ENCODE results near the gene KRTAP10-10. TPM values are rescaled to one million over a fixed set of nuclear protein-coding genes. Genes with fewer than 3 reads are reported as not detected.
"Not testable (repeated sequence)": the region's sequence is repeated elsewhere in the genome, so short reads cannot be mapped to it uniquely, and the experiment has no call there.

Gene KRTAP10-10
- total RNA-seq, 2 experiments from 2014 or later = not detected

DNA sequence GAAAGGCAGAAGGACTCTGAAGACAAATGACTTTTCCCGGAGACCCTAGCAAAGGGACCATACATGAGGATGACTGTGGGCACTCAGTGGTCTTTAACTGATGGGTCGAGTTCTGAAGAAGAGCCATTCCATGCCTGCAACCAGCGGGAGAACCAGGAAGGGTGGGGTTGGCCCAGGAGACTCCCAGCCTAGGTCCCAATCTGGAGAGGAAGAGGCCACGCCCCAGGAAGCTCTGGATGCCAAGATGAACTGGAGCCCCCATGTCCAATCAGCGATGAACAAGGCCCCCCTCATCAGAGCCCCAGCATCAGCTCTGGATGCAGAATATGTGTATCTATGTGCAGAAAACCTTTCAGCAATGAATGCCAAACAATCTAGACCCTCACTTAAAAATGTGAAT, 3.6 kb downstream of the KRTAP10-10 start:
- POLR2A ChIA-PET = no interaction called here
- H3K27ac Mint-ChIP-seq = no peak overlapping the region
- no peak overlapping the region for H3K4me3 Mint-ChIP-seq
- H3K9me3 Mint-ChIP-seq = peaks cover 33% of the 10 kb centered on the region
- H3K27me3 Mint-ChIP-seq = peaks cover 2% of the 10 kb centered on the region
- CTCF ChIA-PET = no interaction called here
- peaks cover 8% of the 10 kb centered on the region for H3K36me3 Mint-ChIP-seq (ENCODE audit: low read depth)
- H3K4me1 Mint-ChIP-seq = no peaks in the 10 kb centered on the region
- DNase-seq = no peak

DNA sequence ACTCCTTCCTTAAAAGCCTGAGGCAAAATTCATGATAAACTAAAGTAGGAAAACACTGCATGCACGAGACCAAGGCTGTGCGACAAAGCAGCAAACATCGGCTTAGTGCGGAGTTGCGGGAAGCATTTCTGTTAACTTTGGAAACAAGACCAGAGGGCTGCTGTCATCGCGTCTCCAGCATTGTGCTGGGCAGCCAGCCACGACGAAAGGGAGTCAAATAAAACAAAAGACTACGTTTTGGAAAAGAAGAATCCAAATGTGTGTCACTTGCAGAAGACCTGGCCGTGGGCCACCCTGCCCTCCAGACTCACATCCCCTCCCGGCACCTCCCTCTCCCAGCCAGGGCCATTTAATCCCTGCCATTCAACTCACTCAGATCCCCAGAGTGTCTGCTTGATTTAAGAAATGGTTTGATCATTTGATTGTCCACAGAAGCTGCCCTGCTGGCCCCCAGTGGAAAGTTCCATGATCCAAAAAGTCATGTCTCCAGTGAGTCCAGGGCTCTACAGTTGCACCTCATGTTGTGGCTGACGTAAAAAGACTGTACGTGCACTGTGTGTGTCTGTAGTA, 6.7 kb downstream of the KRTAP10-10 start:
- no peak overlapping the region for H3K4me3 Mint-ChIP-seq

DNA sequence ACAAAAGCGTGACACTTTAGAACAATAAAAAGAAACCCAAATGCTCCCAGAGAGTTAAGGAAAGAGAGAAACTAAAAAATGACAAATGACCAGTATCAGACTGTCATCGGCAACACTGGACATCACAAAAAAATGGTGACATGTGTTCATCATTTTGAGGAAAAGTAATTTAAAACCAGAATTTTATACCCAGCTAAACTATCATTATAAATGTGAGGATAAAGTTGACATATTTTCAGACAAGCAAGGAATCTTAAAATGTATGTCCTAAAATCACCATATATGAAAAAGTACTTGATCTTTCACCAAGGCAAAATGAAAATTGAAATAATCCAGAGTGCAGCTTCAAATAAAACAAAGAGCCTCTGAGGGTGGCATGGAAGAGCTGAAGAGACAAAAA, 7.7 kb downstream of the KRTAP10-10 start:
- Mint-ChIP-seq H3K4me3 (no peak overlapping the region), H3K4me1 (no peaks in the 10 kb centered on the region), H3K9me3 (peaks cover 33% of the 10 kb centered on the region), H3K27me3 (peaks cover 2% of the 10 kb centered on the region), H3K27ac (no peak overlapping the region), H3K36me3 (ENCODE audit: low read depth) (peaks cover 8% of the 10 kb centered on the region)
- CTCF ChIA-PET = interaction anchor here (0.7 kb wide), 1 partner anchor 40 kb away, joined by 3 read pairs; no protein-coding TSS in a partner anchor
- DNase-seq = no peak
- POLR2A ChIA-PET = no interaction called here

More for the DNA sequence above, 6.7 kb downstream of the KRTAP10-10 start:
- peaks cover 33% of the 10 kb centered on the region for H3K9me3 Mint-ChIP-seq
- ChIA-PET POLR2A (no interaction called here), CTCF (no interaction called here)
- DNase-seq = no peak
- no peak overlapping the region for H3K27ac Mint-ChIP-seq
- peaks cover 2% of the 10 kb centered on the region for H3K27me3 Mint-ChIP-seq
- peaks cover 8% of the 10 kb centered on the region for H3K36me3 Mint-ChIP-seq (ENCODE audit: low read depth)
- H3K4me1 Mint-ChIP-seq = no peaks in the 10 kb centered on the region

DNA sequence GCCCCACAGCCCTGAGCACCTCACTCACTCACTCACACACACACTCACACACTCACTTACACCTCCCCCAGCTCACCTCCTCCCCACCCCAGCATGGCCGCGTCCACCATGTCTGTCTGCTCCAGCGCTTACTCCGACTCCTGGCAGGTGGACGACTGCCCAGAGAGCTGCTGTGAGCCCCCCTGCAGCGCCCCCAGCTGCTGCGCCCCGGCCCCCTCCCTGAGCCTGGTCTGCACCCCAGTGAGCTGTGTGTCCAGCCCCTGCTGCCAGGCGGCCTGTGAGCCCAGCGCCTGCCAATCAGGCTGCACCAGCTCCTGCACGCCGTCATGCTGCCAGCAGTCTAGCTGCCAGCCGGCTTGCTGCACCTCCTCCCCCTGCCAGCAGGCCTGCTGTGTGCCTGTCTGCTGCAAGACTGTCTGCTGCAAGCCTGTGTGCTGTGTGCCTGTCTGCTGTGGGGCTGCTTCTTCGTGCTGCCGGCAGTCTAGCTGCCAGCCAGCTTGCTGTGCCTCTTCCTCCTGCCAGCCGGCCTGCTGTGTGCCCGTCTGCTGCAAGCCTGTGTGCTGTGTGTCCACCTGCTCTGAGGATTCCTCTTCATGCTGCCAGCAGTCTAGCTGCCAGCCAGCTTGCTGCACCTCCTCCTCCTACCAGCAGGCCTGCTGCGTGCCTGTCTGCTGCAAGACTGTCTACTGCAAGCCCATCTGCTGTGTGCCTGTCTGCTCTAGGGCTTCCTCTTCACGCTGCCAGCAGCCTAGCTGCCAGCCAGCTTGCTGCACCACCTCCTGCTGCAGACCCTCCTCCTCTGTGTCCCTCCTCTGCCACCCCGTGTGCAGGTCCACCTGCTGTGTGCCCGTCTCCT, 9.4 kb downstream of the KRTAP10-10 start, which contains the start of gene KRTAP10-11:
KRTAP10-11 (plus strand) TSS at position 49 of the 856 bp plus-strand sequence; CDS start at position 94, 45 bp downstream.
- not testable (repeated sequence) for H3K27ac Mint-ChIP-seq

DNA sequence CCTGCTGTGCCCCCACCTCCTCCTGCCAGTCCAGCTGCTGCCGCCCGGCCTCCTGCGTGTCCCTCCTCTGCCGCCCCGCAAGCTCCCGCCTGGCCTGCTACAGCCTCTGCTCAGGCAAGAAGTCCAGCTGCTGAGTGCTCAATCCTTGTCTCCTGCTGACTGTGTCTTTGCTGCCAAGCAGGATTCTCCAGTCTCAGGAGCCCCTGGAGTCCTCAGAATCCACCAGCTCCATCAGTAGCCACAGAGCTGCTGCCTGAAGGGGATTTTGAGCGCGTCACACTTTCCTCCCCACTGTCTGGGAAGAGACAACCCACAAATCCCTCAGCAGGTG, 10.0 kb downstream of the KRTAP10-10 start:
- no peaks in the 10 kb centered on the region for H3K4me1 Mint-ChIP-seq
- DNase-seq = no peak
- peaks cover 23% of the 10 kb centered on the region for H3K9me3 Mint-ChIP-seq
- no peak overlapping the region for H3K4me3 Mint-ChIP-seq
- CTCF ChIA-PET = interaction anchor here (1.4 to 1.8 kb wide), 2 partner anchors 8 to 10 kb away, joined by 3 to 5 read pairs; partner anchors contain the start of genes KRTAP12-3 and KRTAP12-4
- peaks cover 8% of the 10 kb centered on the region for H3K36me3 Mint-ChIP-seq (ENCODE audit: low read depth)
- H3K27me3 Mint-ChIP-seq = peaks cover 2% of the 10 kb centered on the region
- no peak overlapping the region for H3K27ac Mint-ChIP-seq
- POLR2A ChIA-PET = no interaction called here

More for the DNA sequence above, 9.4 kb downstream of the KRTAP10-10 start, which contains the start of gene KRTAP10-11:
- H3K36me3 Mint-ChIP-seq (ENCODE audit: low read depth); H3K4me3 Mint-ChIP-seq; POLR2A ChIA-PET; DNase-seq; H3K27me3 Mint-ChIP-seq; H3K4me1 Mint-ChIP-seq: not testable (repeated sequence)
- H3K9me3 Mint-ChIP-seq = peaks cover 26% of the 10 kb centered on the region
- CTCF ChIA-PET = interaction anchor here (1.8 kb wide), 1 partner anchor 9 kb away, joined by 5 read pairs; the partner anchor contains the start of gene KRTAP12-4

DNA sequence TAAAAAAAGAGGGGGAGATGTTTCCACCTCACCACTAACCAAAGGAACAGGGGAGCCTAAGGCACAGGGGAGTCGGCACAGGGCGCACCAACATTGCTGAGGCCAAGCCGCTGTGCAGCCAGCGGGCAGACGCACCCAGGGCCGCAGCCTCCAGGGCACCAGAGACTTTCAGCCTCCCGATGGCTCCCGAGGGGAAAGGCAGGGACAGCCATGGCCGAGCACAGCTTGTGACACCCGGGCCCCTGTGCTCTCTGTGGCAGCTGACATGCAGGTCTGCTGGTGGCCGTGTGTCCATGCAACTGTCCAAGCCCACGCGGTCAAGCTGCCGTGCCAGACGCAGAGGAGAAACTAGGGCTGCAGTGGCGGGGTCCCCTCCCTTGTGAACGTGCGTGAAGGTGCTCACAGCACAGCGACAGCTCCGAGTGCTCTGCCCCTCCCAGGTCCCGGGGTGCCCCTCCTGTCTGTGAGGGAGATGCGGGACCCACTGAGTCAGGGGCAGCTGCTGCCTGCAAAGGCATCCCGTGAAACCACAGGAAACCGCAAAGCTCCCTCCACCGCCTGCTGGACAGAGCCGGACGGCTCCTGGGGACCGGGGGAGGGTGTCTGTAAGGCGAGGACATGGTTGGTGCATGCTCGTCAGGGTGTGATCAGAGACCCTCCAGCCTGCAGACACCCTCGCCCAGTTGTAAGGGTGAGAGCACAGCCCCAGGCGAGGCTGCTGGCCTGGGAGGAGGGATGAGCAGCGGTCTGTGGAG, 11.6 kb downstream of the KRTAP10-10 start:
- Mint-ChIP-seq H3K9me3 (peaks cover 23% of the 10 kb centered on the region), H3K27me3 (no peaks in the 10 kb centered on the region), H3K36me3 (ENCODE audit: low read depth) (peaks cover 12% of the 10 kb centered on the region), H3K27ac (no peak overlapping the region), H3K4me1 (peaks cover 4% of the 10 kb centered on the region), H3K4me3 (no peak overlapping the region)
- ChIA-PET CTCF (interaction anchor here (1.4 kb wide), 1 partner anchor 9 kb away, joined by 3 read pairs; the partner anchor contains the start of gene KRTAP12-3), POLR2A (no interaction called here)
- DNase-seq = no peak

DNA sequence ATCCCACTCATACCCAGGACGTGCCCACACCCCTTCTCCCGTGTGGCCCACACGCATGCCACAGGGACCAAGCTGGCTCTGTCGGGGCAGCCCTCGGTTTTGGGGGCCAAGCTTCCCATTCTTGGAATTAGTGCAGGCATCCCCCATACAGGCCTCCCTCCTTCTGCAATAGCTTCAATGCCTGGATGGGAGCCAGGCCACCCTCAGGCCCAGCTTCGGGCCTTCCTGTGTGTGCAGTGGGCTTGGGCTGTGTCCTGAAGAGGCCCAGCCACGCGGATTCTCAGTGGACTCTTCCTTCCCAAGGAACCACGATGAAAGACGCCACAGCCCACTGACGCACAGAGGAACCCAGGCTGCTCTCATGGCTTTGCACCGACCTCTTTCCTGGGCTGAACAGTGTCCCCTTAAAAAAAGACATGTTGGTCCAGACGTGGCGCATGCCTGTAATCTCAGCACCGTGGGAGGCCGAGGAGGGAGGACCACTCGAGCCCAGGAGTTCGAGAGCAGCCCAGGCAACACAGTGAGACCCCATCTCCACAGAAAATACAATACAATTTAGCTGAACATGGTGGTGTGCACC, 12.5 kb downstream of the KRTAP10-10 start:
- H3K27me3 Mint-ChIP-seq = no peaks in the 10 kb centered on the region
- ChIA-PET POLR2A (no interaction called here), CTCF (no interaction called here)
- peaks cover 12% of the 10 kb centered on the region for H3K4me1 Mint-ChIP-seq
- H3K9me3 Mint-ChIP-seq = peaks cover 19% of the 10 kb centered on the region
- no peak overlapping the region for H3K27ac Mint-ChIP-seq
- DNase-seq = no peak
- H3K4me3 Mint-ChIP-seq = no peak overlapping the region
- H3K36me3 Mint-ChIP-seq (ENCODE audit: low read depth) = peaks cover 18% of the 10 kb centered on the region

DNA sequence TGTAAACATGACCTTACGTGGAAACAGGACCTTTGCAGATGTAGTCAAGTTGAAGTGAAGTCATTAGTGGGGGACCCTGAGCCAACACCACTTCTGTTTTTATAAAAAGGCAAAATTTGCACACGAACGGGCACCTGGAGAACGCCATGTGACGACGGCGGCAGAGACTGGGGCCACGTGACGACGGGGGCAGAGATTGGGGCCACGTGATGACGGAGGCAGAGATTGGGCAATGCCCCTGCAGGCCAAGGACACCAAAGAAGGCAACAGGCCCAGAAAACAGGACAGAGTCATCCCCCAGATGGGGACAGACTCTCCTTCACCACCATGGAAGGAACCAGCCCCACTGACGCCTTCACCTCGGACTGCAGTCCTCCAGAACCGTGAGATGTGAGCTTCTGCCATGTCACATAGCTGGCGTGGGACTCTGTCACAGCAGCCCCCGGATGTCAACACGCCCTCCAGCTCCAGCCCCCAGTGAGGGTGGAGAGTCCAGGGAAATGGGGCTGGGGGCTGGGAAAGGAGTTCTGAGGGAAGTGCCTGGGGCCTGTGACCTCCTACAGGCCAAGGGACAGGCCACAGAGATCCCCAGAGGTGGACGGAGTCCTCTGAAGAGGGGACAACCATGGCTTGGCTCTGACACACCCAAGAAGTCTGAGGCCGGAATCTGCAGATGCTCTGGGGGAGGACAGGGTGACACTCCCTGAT, 13.3 kb downstream of the KRTAP10-10 start:
- CTCF ChIA-PET = no interaction called here
- Mint-ChIP-seq H3K4me3 (no peak overlapping the region), H3K27me3 (no peaks in the 10 kb centered on the region), H3K4me1 (peaks cover 16% of the 10 kb centered on the region), H3K27ac (no peak overlapping the region), H3K9me3 (peaks cover 18% of the 10 kb centered on the region), H3K36me3 (ENCODE audit: low read depth) (peaks cover 19% of the 10 kb centered on the region)
- POLR2A ChIA-PET = no interaction called here
- DNase-seq = no peak

DNA sequence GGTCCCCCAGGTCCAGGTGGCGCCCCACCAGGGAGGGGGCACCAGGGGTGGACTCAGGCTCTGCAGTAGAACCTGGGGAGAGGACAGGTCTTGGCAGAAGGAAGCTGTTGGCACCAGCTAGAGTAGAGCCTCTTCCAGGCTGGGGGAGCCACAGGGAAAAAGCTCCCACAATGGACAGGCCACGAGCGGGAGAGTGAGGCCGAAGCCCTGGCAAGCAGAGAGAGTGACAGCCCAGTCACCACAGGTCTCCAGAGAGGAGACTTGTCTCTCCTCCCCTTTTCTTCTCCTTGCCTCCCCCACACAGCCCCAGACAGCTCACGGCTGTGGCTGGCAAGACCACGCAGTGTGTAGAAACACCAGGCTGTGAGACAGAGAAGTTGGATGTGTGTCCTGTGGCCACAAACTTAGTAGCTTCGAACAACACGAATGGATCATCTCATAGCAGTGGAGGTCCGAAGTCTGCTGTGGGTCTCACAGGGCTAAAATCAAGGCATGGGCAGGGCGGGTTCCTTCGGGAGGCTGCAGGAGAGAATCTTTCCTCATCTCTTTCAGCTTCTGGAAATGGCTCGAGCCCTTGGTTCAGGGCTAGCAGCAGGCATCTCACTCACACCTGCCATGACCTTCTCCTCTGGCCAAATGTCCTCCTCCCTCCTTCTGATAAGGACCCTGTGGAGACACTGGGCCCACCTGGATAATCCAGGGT, 14.0 kb downstream of the KRTAP10-10 start:
- DNase-seq = no peak
- ChIA-PET POLR2A (no interaction called here), CTCF (no interaction called here)
- Mint-ChIP-seq H3K9me3 (peaks cover 22% of the 10 kb centered on the region), H3K4me3 (no peak overlapping the region), H3K36me3 (ENCODE audit: low read depth) (peaks cover 22% of the 10 kb centered on the region), H3K27ac (no peak overlapping the region), H3K4me1 (peaks cover 21% of the 10 kb centered on the region), H3K27me3 (no peaks in the 10 kb centered on the region)

DNA sequence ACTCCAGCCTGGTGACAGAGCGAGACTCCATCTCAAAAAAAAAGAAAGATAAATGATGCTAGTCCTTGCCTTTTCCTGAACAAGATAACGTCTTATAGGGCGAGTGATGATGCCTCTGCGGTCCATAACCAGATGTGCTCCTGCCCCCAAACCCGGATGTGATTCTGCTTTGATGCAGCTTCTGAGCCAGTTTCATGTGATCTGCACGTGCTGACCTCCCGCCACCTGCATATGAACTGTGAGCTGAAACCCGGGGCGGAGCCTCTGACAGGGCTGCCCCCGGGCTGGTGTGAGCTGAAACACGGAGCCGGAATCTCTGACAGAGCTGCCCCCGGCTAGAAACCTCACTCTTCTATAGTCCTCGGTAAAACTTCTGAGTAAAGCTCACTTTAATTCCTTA, 16.0 kb downstream of the KRTAP10-10 start:
- ChIA-PET POLR2A (no interaction called here), CTCF (no interaction called here)
- no peak for DNase-seq
- Mint-ChIP-seq H3K36me3 (ENCODE audit: low read depth) (peaks cover 42% of the 10 kb centered on the region), H3K9me3 (peaks cover 41% of the 10 kb centered on the region), H3K4me1 (peaks cover 41% of the 10 kb centered on the region), H3K4me3 (no peak overlapping the region), H3K27ac (peak overlapping the region; percentile 36), H3K27me3 (no peaks in the 10 kb centered on the region)

DNA sequence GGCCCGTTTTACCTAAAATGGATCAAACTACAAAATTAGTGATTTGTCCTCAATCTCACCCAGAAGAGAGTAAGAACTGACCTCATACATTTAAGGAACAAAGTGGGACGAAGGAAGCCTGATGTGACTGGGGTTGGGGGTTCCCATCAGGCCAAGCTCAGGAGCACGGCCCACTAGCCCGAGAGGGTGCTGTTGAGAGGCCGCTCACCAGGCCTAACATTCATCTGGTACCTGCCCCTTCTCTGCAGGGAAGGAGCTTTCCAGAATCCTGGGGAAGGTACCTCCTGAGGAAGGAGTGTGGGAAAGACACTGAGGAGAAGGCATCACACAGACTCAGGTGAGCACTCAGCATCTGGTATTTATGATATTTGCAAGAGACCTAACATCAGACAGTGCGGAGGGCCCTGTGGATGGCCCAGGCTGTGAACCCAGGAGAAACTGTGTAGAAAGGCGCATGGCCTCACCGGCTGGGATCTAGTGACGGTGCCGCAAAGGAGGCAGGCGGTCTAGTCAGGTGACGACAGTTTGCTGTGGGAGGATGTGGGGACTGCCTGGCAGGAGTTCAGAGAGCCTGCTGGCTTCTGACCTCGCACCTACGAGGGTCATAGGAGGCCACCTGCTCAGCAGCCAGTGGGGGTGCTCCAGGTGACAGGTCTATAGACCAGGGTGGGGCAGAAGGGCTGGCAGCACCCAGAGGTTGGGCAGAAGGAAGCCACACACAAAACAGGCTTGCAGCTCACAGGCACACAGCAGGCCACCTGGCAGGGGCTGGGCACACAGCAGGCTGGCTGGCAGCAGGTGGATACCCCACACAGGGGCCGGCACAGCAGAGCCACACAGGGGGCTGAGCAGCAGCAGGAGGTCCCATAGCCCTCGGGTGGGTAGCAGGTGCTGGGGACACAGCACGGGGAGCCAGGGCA, 16.8 kb downstream of the KRTAP10-10 start:
- Mint-ChIP-seq H3K9me3 (peaks cover 49% of the 10 kb centered on the region), H3K4me3 (no peak overlapping the region), H3K36me3 (ENCODE audit: low read depth) (peaks cover 50% of the 10 kb centered on the region), H3K4me1 (peaks cover 49% of the 10 kb centered on the region), H3K27ac (peak overlapping the region; percentile 78), H3K27me3 (no peaks in the 10 kb centered on the region)
- POLR2A ChIA-PET = no interaction called here
- CTCF ChIA-PET = interaction anchor here (0.5 to 1.8 kb wide), 3 partner anchors 7 to 25 kb away, joined by 3 to 5 read pairs (median 3); partner anchors contain the start of gene KRTAP10-11
- peak; percentile 15 for DNase-seq

All from activated CD4-positive, alpha-beta T cell treated with anti-CD3 and anti-CD28 coated beads, Interleukin-2, amount 10 ng/mL, durations not matched to agents 7 days and 5 days (primary cell).